GM21786 (cell line): ENCODE data around the gene CLCN4.

ENCODE experiments used
- ATAC-seq: cut with Tn5 transposase; IDR thresholded peaks from one replicate; pipeline ENCODE4 v1.9.1; 2021; ENCODE audit not compliant: unreplicated experiment

Gene CLCN4

DNA sequence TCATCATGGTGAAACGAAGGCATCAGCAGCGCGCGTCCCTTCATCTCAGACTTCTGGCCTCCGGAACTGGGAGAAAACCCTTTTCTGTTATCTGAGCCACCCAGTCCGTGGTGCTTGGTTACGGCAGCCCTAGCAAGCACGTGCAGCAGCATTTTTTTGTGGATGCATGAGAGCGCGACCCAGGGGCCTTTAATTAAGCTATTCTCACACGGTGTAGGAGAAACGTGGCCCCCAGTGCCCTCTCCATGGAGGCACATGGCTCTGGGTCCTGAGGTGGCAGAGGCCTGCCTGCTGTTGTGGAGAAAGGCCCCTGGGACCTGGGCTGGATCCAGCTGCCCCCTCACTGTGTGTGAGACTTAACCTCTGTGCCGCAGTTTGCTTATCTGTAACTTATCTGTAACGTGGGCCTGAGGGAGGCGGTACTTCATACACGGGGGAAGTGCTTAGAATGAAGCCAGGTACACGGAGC is 9.5 kb downstream of the CLCN4 start:
- no peak for ATAC-seq

DNA sequence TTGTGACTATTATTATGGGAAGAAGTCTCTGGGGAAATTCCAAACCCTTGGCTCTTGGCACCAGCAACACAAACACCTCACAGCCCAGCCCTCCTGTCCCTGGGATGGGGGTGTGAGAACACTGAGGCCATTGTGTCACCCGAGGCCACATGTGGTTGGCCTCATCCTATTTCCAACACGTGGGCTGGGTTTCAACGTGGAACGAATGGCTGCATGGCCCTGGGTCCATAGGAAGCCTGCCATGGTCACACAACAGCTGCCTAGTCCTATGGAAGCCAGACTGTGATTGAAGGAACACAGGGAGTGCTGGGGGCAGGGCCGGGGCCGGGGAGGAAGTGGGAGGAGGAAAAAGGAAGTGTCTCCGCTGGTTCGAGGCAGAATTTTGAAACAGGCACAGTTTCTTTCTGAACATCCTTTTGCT is 10.0 kb downstream of the CLCN4 start:
- ATAC-seq: no peak

DNA sequence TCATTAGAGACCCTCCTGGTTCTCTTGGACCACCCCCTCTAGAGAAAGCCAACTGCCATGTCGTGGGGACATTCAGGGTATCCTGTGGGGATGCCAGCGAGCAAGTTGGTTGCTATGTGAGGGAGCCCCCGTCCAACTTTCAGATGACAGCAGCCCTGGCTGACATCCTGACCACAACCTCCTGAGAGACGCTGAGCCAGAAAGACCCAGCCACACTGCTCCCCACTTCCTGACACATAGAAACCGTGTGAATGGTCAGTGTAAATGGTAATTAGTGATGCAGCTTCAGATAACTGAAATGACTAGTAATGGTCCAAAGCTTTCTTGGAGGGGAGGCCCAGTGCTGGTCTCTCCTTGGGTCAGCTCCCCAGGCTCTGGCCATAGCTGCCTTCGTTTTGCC is 10.8 kb downstream of the CLCN4 start:
- ATAC-seq: peak; percentile 65

DNA sequence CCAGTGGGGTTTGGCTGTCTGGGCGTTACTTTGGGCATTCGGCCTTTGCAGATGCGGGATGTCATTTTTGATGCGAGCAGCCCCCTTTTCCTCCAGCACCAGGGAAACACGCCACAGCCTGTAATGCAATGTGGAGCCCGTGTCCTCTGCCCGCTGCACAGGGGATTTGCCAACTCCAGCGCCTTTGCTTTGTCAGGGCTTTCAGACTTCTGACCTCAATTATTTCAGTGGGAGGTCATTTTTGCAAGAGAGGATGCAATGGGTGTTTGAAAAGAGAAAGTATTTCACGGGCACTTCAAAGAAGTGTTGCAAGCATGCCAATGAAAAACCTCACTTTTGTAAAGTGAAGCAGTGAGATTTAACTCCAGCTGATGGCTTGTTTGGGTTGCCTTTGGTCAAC is 11.5 kb downstream of the CLCN4 start:
- no peak for ATAC-seq

DNA sequence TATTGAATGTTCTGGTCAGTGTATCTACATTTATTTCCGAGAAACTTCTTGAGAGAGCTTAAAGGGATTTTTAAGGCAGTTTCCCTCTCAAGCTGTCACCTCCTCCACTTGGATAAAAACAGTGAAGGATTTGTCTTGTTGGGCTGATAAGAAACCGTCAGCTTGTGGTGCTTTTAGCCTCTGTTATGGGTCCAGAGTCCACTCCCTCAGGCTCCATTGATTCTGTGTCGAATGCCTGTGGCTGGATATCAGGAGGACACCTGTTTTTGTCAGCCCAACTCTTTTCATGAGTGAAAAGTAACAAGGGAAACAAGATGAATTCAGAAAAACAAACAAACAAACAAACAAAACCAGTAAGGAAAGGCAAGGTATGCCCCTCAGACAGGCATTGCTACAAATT is 12.4 kb downstream of the CLCN4 start:
- ATAC-seq: no peak

DNA sequence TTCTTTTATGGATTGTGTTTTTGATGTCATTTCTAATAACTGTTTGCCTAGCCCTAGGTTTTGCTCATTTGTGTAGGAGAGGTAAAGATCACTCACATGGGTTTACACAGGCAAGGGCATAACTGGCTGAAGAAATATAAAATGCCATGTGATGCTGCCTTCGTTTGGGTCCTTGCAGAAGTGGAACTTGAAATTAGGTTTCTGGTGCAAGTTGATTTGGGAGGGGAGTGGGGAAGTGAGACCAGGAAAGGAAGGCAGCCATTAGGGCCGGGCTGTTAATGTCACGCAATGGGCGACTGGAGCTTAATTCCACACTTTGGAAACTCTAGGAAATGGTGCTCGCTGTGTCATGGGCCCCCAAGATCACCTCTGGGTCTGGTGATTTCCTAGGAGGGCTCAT is 14.5 kb downstream of the CLCN4 start:
- no peak for ATAC-seq

DNA sequence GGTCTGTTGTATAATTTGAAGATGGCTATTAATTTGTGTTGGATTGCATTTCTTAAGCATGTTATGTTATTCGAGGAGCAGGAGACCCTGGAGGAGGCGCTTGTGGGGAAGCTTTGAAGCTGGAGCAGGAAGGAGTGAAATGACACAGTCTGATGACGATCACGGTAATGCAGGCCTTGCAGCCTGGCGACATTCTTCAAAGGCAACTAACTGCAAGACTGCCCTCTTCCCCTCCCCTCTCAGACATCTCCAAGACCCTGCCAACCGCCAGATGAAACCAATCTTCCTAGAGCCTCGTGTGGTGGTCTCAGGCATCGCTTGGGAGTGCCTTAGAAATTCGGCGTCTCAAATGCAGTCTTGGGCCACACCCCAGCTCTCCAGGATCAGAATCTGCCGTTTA is 16.1 kb downstream of the CLCN4 start:
- ATAC-seq: no peak

DNA sequence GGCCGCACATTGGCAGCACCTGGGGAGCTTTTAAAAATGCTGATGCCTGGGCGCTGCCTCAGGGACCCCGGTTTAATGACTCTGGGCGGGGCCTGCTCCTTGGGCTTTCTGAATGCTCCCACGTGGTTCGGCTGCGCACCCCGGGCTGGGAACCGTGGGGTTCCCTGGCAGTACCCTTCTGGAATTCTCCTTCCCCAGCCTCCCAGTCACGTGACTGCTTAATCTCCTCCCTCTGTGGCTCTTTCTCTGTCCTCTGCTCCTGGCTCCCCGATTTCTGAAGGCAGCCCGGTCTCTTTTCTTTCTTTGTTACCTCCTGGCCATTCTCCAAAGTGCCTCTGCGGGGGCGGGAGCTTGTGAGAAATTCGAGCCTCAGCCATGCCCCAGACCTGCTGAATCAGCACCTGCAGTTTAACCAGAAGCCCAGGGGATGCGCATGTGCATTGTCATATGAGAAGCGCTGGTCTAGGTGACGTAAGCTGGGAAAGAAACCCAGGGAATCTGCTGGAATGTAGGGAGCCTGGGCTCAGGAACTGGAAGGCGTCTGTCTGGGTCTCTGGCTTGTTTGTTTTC is 16.6 kb downstream of the CLCN4 start:
- ATAC-seq: no peak

DNA sequence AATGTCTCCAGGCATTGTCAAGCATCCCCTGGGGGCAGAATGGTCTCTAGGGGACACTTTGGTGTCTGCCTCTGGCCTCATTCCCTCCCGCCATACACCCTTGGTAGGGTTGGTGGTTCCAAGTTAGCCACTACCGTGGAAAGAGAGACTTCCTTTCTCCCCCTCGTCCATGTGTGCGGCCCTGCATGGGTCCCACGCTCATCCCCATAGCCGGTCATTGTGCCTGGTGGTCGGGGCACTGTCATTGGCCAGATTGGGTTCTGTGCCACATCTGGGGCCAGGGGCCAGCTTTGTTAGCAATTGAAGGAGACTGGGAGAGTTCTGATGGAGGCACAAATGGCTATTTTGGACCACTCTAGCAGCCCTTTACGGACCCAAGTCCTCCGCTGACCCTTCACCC is 17.3 kb downstream of the CLCN4 start:
- ATAC-seq: no peak

DNA sequence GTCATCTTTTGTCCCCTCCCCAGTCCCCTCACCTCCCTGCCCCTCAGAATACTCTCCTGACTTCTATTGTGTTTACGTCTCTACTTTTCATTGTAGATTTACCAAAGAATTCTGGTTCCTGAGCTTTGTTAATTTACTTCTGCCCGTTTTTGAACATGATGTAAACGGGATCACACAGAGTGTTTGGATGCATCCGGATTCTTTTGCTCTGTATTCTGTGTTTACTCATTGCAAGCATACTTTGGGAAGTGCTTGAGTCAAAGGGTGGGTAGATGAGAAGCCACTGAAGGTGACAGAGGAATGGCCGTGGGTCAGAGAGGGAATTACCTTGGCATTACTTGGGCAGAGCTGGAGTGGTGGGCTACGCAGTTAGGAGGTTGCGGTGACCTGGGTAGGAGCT is 18.0 kb downstream of the CLCN4 start:
- ATAC-seq: no peak

DNA sequence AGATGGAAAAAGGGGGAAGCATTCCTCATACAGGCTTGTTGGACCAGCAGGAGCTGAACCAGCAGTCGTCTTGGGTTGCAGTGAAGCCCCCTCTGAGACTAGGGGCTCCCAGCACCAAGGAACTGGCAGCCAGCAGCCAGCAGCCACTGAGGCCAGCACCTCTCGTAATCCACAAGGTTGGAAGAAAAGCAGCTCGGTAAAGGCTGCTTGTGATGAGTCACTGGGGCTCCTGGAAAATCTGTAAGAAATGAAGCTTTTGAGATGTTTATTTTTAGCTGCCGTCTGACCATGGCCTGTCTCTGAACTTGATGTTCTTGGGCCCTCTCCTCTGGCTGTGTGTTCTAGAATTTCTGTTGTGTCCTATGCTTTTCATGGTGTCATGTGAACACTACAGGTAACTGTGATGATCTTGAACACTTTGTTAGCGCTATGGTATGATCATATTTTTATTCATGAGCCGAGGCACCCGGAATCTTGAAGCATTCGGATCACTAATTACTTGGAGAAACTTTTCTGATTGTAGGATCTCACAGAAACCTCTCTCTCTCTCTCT is 18.6 kb downstream of the CLCN4 start:
- ATAC-seq: no peak

DNA sequence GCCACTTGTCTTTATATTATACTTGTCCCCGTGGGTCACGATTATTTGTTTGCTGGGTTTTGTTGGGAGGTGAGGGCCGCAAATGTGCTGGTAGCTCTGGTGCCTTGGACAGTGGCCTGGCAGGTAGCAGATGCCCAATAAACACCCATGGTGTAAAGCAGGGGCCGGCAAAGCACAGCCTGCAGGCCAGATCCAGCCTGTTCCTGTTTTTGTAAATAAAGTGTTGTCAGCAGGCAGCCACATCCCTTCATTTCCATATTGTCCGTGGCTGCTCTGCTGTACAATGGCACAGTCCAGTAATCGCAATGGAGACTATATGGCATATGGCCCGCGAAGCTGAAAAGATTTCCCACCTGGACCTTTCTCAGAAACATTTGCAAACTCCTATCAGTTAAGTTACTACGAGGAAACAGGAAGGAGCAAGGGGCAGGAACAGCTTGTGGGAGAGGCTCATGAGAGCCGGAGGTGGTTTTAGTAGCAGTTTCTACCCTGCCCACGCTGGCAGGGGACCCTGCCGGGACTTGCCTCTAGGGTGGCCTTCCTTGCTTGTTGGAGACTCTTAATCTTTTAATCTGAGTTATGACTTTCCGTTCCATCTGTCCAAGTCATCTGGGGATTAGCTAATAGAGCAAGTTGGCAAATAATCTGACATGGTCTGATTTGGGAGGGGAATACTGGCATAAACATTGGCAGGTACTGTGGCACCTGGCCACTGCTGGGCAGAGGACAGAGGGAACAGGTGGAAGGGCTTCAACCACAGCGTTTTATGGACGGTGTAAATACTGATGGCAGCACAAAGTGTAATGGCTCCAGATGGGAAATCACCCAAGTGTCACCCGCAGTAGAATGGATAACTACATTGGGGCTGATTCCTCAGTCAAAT is 19.6 kb downstream of the CLCN4 start:
- ATAC-seq: peak; percentile 63

DNA sequence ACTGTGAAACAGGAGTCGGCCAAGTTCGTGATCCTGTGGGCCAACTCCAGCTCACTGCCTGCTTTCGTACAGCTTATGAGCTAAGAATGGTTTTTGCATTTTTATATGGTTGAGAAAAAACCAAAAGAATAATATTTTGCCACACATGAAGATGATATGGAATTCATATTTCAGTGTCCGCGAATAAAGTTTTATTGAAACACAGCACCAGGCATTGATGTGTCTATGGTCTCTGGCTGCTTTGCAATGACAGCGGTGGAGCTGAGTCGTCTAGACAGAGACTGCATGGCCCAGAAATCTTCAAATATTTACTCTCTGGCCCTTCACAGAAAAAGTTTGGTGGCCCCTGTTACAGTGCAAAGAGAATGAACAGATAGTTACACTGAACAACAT is 20.2 kb downstream of the CLCN4 start:
- ATAC-seq: no peak

DNA sequence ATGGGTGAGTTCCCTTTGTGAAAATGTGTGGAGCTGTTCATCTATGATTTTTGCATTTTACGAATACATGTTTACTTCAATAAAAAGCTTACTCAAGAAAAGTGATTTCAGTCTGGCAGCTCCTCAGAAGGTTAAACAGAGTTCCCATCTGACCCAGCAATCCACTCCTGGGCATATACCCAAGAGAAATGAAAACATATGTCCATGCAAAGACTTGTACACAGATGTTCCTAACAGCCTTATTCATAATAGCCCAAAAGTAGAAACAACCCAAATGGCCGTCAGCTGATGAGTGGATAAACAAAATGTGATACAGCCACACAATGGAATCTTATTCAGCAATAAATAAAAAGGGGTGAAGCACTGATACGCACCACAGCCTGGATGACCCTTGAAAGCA is 20.8 kb downstream of the CLCN4 start:
- no peak for ATAC-seq

DNA sequence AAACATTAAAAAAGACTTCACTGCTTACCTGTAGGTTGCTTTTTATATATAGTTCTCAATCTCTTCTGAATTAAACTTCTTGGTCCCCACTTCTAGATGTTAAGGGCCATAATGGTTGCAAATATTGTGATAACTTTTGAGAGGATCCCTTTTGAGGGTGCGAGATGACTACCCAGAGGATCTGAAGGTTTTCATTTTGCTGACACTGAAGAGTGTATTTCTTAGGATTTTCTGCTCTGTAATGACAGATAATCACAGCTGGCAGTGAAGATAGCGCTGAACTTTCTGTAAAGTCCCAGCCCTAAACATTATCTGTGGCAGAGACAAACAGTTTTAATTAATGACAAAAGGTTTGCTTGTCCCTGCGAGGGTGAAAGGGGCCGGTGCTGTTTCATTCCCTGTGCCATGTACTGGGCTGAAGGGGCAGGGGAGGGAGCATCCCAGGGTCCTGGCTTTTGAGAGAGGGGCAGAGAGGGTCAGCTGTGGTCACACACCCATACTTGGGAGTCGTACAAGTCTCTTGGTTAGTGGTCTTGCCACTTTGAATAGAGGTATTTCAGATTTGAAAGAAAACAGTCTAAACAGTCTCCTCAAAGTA is 22.2 kb downstream of the CLCN4 start:
- ATAC-seq: no peak

DNA sequence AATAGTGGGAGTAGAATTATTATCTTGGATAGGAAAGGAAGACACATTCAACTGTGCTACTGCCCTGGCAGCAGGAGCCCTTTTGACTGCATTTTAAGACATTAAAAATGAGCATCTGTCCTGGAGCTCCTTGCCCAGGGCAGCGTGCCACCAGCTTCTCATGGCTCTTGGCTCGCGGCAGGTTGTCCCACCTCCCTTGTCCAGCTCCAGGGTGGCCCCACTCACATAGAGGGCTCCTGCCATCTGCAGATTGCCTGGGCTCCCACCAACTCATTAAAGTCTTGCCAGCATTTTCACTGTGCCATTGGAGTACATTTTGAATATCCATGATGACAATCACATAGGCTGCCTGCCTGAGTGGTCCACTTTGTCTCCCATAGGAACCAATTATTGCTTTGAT is 27.0 kb downstream of the CLCN4 start:
- no peak for ATAC-seq

DNA sequence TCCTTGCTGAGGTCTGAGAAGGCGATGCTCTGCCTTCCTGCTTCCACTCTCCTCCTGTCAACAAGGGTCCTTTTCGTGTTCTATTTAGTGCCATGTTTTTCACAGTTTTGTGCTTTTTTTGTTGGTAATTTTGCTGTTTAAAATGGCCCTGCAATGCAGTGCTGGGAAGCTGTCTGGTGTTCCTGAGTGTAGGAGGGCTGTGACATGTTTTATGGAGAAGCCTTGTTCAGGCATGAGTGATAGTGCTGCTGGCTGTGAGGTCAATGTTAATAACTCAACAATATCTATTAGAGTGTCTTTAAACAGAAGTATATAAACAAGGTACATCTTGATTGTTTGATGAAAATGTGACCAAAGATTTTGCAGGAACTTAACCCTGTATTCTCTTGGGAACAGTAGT is 27.6 kb downstream of the CLCN4 start:
- no peak for ATAC-seq

DNA sequence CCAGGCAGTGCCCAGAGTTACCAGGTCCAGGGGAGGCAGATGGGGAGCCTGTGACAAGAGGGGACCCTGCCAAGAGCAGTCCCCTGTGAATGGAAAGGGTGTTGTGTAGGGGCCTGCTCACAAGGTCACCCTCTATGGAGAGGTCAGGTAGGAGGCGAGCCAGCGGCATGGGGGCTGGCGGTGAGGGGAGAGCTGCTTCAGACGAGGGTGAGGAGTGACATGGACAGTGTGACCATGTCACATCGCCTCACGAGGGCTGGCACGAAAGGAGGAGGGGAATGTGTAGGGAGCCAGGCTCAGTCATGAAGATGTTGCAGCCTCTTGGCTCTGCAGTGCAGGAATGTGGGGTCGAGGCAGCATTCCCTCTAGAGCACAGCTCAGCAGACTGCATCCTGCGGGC is 29.6 kb downstream of the CLCN4 start:
- ATAC-seq: no peak

DNA sequence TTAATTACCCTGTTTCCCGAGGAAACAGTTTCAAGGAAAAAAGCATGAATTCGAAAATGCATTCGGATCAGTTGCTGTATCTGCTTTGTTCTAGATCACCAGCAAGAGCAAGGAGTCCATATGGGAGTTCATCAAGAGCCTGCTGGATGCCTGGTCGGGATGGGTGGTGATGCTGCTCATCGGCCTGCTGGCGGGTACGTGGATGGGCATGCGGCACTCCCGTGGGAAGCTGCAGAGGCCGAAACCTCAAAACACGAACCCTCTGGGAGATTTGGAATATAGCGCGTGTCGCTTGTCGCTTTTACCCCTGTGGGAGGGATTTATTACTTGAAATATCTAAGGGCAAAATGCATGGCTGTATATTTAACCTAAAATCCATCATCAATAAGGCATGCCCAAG is 30.6 kb downstream of the CLCN4 start:
- ATAC-seq: no peak

DNA sequence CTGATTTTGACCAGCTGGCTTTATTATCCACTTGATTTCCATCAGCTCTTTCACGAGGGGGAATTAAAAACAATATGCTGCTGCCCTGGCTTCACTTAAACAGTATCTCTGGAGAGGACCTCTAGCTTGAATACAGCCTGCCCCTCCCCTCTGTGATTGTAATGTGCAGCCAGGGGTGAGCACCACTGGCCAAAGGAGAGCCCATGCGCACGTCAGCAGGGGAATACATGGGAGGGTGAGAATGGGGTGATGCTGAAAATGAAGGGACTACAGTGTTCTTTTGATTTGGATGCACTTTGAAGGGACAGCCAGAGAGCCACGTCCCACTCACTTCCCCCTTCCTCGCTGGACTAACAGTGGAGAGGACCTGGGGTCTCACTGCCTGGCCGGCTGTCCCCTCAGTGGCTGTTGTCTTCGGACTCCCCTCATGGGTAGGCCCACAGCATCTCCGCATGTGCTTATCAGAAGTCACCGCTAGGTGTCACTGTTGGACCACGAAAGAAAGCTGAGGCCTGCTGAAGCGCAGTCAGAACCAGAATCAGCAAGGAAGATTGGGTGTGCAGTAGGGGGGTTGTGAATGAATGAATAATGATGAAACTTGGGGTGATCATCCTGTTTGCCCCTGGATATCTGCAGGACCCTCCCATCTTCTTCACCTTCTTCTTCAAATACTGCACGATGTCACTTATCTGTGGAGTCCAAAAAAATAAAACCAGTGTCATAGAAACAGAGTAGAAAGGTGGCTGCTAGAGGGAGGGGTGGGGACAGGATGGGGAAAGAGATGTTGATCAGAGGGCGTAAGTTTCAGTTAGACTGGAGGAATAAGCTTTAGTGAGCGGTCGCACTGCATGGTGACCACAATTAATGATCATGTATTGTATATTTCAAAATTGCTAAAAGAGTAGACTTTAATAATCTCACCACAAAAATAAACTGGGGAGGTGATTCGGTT is 32.8 kb downstream of the CLCN4 start:
- ATAC-seq: peak; percentile 94

DNA sequence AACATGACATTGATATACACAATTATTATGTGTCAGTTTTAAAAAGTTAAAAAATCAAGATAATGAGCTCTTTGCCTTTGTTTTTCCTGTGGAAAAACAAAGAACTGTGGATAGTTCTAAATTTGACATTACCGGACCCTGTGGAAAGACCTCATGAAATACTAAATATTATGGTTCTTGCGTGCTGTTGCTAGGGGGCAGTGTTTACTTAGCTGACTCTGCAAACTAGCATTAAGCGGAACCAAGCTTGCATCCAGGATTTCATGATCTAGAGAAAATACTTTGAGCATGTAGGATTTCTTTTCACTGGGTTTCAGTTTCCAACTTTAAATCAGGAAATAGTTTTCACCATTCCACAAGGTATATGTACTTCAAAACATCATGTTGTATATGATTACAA is 33.6 kb downstream of the CLCN4 start:
- no peak for ATAC-seq
